Adrenal gland (tissue), 5 donors: Measurements from ENCODE around the gene TATDN2.

ENCODE experiments used
- CTCF ChIP-seq, 6 experiments: fragments of 450-650 bp in 4 of 6; fragments of 200-600 bp in 2 of 6; sonication (generic) in 1 of 6; IDR thresholded peaks; 1 replicate in 5 of 6; 2 replicates in 1 of 6; pipeline versions ENCODE4 v1.5.1 to v1.8.0; 2016 to 2021; ENCODE audit warnings: antibody characterized with exemption in 6 of 6, mild to moderate bottlenecking in 2 of 6, moderate library complexity in 1 of 6
- POLR2A ChIP-seq, 2 donors: fragments of 450-650 bp; IDR thresholded peaks; one replicate each; pipeline ENCODE4 v1.6.1; 2017; ENCODE audit warnings: antibody characterized with exemption in 2 of 2, mild to moderate bottlenecking in 2 of 2, moderate library complexity in 1 of 2
- donor health status: DM: no; HTN: no; CAD: no.

- TF ChIP-seq CTCF (IDR thresholded peaks at IDR 0.05) (no peak), POLR2A (IDR thresholded peaks at IDR 0.05) (no peak)
Observed at GRCh38 chr3:10268116-10268515, 19.9 kb downstream of the TATDN2 start.
